AG10803 (cell line): ENCODE data around the gene SLC9A7.

Experiments used
- DNase-seq: peaks from one replicate; pipeline ENCODE4 v3.0.0; 2010; ENCODE audit warnings: low read depth
- H3K4me3 ChIP-seq: 2 replicates; pipeline ENCODE4 v1.5.1; 2011; ENCODE audit warnings: mild to moderate bottlenecking, low read length, control low read depth
- TF ChIP-seq, protein P1 (sequence below): conservative IDR thresholded peaks from 2 replicates; pipeline ENCODE4 v1.5.1; 2011; ENCODE audit warnings: mild to moderate bottlenecking, low read length, control low read depth, inconsistent platforms

The SLC9A7 gene

DNA sequence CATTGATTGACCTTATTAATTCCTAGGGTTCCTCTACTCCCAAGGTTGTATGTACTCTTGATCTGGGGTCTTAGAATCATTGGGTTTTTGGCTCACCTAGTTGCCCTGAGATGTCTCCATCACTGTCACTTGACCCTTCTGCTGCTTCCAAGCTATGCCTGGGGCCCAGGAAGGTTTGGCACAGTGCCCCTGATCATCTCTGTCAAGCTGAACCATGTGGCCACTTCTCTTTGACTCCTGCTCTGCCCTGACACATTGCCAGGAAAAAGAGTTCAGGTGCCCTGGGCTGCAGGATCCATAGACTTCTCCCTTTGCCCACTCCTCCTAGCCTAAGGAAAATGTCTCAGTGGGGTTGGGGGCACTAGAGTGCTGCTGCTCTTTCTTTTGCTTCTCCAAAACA is 189.3 kb downstream of the SLC9A7 start:
- DNase-seq, result no peak
- H3K4me3 ChIP-seq, result no peak overlapping the region
- TF ChIP-seq, protein P1, sequence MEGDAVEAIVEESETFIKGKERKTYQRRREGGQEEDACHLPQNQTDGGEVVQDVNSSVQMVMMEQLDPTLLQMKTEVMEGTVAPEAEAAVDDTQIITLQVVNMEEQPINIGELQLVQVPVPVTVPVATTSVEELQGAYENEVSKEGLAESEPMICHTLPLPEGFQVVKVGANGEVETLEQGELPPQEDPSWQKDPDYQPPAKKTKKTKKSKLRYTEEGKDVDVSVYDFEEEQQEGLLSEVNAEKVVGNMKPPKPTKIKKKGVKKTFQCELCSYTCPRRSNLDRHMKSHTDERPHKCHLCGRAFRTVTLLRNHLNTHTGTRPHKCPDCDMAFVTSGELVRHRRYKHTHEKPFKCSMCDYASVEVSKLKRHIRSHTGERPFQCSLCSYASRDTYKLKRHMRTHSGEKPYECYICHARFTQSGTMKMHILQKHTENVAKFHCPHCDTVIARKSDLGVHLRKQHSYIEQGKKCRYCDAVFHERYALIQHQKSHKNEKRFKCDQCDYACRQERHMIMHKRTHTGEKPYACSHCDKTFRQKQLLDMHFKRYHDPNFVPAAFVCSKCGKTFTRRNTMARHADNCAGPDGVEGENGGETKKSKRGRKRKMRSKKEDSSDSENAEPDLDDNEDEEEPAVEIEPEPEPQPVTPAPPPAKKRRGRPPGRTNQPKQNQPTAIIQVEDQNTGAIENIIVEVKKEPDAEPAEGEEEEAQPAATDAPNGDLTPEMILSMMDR, result no peak

DNA sequence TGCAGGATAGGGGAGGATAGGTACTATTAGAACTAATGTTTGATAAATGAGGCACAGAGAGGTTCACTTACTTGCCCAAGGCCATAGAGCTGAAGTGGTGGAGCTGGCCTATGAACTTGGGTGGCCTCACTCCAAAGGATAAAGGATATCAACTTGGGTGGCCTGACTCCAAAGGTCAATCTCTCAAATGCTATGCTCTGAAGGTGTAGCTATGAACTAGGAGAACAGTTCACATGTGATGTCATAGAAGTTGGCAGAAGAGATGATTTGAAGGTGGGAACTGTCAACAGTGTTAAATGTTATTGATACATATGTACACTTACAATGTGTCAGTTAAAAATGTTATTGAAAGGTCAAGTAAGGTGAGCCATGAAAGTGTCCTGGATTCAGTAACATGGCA is 191.5 kb downstream of the SLC9A7 start:
- no peak overlapping the region for H3K4me3 ChIP-seq
- no peak for DNase-seq
- TF ChIP-seq, protein P1, result no peak

DNA sequence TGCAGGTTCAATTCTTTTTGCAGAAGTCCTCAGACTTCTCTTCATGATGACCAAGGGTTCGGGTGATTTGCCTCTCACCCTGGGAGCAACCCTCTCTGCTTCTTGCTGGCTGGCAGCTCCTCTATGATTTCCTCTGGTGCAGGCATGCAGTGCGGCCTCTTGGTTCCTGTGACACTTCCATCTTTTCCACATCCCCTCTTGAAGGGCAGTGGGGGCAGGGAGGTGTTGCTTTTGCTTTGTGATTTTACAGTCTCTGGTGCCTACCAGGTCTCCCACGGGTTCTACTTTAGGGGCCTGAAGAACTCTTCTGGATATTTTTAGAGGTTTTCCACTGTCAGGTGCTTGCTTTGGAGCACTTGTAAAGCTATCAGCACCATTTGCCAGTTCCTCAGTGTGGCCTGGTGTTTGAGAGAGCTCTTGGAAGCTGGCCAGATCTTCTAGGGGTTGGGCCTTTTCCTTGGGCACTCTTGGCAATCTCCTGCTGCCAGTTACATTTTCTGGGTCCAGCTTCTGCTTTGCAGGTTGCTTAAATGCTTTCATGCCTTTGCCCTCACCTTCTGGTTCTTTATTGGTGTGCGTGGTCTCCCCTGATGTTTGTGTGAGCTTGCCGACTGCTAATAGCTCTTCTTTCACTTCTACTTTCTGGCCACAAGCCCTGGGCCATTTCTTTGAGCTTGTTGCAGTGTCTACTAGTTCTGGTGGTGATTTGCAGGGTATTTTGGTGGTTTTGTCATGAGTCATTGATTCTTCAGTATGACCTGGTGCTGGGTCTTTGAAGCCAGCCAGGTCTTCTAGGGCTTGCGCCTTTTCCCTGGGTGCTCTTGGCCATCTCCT is 196.9 kb downstream of the SLC9A7 start:
- TF ChIP-seq, protein P1, result no peak
- DNase-seq, result no peak
- H3K4me3 ChIP-seq, result no peak overlapping the region

DNA sequence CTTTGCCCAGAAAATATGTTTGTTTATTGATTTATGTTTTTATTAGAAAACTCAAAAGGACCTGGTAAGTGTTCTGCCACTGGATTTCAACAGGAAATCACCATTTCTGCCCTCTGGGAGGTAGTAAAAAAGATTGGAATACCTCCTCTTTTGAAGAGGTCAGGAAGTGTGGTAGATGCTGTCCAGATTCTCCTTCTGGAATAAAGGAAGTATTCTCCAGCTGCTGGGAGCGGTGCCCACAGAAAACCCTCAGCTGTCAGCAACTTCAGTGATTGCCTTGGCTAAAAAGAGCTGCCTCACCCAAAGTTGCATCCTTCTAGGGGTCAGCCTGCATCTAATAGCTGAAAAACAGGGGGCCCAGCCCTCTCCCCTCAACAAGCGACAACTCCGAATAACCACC is 199.9 kb downstream of the SLC9A7 start:
- H3K4me3 ChIP-seq, result no peak overlapping the region
- TF ChIP-seq, protein P1, result no peak
- peak; percentile 50 for DNase-seq

DNA sequence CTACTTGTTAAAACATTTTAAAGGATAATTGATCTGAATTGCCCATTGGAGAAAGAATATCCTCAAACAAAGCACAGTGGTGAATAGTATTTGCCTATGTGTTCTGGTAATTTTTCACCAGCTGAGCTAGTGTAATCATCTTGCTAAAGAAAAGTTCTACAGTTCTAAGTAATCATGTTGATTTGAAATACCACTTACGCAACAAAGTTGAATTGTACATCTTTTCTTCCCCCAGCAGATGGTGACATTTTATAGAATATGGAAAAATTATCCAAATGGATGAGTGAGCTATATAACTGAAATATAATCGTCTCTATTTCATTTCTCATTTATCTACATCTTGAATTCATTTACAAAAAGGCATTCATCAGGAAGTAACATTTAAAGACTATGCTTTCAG is 204.0 kb downstream of the SLC9A7 start:
- TF ChIP-seq, protein P1, result peak; percentile 51
- DNase-seq, result peak; percentile 57
- no peak overlapping the region for H3K4me3 ChIP-seq

DNA sequence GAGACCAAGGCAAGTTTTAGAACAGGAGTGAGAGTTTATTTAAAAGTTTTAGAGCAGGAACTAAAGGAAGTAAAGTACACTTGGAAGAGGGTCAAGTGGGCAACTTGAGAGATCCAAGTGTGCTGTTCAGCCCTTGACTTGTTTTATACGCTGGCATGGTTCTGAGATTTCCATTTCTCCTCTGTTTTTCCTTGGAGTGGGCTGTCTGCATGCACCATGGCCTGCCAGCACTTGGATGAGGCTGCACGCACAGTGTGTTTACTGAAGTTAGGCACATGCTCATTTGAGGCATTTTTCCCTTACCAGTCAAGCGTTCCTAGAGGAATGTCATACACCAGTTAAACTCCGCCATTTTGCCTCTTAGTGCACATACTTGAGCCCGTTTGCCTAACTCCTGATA is 205.0 kb downstream of the SLC9A7 start:
- no peak overlapping the region for H3K4me3 ChIP-seq
- TF ChIP-seq, protein P1, result no peak
- no peak for DNase-seq

DNA sequence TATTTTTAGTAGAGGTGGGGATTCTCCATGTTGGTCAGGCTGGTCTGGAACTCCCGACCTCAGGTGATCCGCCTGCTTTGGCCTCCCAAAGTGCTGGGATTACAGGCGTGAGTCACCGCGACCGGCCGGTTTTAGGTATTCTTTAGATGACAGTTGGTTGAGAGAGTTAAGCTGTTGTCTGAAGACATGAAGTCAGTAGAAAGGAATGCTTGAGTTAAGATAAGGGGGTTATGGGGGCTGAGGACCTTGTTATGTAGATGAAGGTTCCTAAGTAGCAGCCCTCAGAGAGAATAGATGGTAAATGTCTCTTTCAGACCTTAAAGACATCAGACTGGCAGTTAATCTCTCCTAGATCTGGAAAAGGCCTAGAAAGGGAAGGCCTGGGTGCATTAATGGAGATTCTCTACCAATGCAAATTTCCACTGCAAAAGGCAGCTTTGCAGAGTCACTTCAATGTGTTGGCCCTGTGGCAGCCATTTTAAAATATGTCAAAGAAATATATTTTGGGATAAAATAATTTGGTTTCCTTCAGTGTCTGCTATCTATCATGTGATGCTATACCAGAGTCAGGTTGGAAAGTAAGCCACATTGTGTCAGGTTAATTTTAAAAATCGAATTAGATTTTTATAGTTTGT is 207.3 kb downstream of the SLC9A7 start:
- TF ChIP-seq, protein P1, result no peak
- no peak for DNase-seq
- H3K4me3 ChIP-seq, result no peak overlapping the region
